Activated CD4-positive, CD25-positive, alpha-beta regulatory T cell (primary cell): ENCODE measurements around the gene ZNF473.
"Not testable (repeated sequence)": the region's sequence is repeated elsewhere in the genome, so short reads cannot be mapped to it uniquely, and the experiment has no call there.

Source experiments
- DNase-seq, 4 experiments: peaks; one replicate each; lab custom pipeline; 2025; lab: John Stamatoyannopoulos, UW

ZNF473 gene

DNA sequence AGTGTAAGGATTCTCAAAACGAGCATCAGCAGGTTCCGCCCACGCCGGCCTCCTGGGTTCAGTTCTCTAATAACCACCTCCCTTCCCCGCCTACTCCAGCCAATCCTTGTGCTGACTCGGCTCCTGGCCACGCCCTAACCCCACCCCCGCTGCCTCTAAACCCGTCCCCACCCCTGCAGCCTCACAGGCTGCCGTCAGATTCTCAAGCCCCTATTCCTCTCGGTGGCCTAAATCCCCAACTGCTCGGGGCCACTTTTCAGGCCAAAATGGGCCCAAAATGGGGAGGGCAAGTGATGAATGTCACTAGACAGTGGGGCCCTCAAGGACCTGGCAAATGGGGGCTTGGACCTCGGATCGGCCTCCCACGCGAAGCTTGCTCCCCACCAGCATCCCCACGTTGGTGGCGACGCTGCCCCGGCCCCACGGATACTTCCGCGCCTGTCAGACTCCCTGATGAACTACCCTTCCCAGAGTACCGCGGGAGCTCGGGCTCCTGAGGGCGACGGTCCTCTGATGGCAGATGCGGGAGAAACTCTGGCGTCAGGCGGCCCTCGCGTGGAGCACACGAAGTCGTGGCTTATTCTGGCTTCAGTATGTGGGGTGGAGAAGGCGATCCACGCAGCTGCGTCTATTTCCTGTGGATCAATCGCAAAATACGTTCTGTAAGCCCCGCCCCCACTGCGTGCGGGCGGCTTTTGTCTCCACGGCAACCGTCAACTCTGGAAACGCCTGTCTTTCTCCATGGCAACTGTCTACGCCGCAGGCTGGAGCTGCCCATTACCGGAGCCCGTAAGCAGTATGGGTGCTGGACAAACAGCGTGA, 24.8 kb downstream of the ZNF473 start:
- peak; percentile 29 to 69 (median 62) for DNase-seq

DNA sequence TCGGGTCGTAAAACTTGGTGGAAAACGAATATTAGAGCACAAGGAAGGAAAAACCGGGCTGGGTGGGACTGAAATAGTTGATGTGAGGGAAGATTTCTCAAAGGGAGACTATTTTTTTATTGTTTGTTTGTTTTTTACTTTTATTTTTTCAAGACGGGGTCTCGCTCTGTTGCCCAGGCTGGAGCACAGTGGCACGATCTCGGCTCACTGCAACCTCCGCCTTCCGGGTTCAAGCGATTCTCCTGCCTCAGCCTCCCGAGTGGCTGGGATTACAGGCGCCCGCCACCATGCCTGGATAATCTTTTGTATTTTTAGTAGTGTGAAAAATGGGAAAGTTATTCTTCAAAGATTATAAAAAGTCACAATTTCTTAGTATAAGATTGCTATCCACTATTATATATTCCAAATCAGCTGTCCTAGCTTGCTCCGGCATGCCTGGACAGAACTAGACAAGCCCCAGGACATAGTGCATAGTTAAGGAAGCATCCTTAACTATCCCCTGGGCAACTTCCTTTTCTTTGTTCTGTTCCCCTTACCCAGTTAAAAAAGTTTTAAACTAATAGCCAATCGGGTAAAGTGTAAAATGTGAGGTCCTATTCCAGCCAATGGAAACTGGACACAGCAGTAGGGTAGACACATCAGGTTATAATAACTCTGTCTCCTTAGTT, 25.6 kb downstream of the ZNF473 start:
- DNase-seq: not testable (repeated sequence)

DNA sequence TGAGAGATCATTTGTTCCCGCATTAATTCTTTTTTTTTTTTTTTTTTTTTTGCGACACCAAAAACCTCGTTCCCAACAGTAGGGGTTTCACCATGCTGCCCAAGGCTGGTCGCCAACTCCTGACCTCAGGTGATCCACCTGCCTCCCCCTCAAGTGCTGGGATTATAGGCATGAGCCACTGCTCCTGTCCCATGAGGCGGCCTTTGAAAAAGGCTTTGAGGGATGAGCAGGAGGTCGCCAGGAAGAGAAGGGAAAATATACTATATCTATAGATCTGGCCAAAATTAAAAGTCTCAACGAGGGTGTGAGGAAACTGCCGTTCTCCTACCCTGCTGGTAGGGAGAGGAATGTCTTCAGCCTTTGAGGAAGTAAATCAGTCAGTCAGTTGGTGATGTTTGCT, 26.2 kb downstream of the ZNF473 start:
- no peak for DNase-seq

DNA sequence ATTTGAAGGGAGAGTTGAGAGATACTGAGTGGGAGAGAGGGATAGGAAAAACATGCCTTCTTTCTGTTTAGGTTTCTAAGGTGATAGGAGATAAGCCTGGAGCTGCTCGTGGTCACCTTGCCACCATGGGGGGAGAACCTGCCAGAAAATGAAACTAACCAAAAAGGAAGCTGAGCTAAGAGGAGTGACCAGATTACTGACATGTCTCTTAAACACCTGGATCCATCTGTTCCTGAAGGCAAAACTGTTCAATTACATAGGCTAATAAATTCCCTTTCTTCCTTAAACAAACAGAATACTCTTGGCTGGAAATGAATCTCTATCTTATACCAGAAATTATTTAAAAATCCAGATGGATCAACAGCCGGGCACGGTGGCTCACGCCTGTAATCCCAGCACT, 27.3 kb downstream of the ZNF473 start:
- DNase-seq: no peak

DNA sequence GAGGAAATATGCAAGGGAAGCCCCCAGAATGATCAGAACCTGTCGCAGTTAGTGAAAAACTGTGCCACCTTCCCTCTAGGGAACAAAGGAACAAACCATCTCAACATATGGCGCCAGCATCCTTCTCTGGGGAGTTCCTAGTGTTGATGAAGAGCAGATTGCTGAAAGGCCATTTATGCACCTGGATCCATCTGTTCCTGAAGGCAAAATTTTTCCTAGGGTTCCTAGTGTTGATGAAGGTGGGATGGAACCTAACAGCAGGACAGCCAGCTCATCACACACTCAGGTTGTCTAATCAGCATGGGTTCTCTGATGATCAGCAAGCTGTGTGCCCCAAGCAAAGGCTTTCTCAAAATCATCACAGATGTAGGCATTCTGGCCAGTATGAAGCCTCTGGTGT, 32.6 kb downstream of the ZNF473 start:
- no peak for DNase-seq

DNA sequence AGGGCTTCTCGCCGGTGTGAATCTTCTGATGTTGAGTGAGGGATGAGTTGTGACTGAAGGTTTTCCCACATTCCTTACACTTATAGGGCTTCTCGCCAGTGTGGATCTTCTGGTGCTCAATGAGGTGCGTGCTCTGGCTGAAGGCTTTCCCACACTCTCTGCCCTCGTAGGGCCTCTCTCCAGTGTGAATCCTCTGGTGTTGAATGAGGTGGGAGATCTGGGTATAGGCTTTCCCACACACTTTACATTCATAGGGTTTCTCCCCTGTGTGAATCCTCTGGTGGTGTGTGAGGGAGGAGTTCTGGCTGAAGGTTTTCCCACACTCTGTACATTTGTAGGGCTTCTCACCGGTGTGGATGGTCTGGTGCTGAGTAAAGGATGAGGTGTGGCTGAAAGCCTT, 33.2 kb downstream of the ZNF473 start:
- no peak for DNase-seq

DNA sequence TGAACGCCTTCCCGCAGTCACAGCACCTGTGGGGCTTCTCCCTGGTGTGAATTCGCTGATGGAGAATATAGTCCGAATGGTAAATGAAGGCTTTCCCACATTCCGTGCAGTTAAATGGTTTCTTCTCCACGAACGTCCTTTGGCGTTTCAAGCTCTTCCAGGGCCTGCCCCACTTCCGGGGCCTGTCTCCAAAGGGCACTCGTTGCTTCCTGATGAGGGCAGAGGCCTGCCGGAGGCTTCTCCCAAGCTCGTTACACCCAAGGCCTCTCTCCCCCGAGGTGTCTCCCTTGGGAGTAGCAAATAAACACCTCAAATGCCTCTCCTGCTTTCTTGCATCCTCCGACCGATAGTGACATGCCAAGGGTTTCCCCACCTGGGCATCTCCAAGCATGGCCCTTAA, 34.3 kb downstream of the ZNF473 start:
- no peak for DNase-seq

DNA sequence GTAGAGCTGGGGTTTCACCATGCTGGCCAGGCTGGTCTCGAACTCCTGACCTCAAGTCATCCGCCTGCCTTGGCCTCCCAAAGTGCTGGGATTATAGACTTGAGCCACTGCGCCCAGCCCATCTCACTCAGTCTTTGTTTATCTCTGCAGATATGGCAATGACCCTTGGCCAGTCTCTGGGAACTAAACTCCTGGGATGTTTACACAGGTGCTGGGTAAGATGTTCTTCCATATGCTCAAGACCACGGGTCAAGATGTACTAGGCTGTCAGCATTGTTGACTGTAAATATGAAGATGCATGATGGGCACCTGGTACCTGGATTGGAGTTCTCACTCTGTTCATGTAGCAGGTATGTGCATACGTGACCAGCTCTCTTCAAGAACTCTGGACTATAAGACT, 35.8 kb downstream of the ZNF473 start:
- DNase-seq: no peak

DNA sequence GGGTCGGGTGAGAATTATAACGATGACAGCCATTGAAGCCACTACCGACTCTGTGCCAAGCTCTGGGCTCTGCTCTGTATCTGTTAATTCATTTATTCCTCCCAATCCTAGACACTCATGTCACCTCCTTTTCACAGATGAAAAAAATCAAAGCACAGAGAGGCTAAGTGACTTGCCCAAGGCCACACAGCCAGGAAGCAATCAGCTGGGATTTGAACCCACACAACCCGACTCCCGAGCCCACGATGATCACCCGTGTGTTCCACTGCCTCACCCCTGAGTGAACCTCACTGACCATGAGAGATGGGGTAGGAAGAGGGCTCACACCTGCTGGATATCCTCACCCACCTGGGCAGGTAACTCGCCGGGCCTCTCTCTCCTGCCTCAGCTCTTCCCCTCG, 40.1 kb downstream of the ZNF473 start:
- no peak for DNase-seq

DNA sequence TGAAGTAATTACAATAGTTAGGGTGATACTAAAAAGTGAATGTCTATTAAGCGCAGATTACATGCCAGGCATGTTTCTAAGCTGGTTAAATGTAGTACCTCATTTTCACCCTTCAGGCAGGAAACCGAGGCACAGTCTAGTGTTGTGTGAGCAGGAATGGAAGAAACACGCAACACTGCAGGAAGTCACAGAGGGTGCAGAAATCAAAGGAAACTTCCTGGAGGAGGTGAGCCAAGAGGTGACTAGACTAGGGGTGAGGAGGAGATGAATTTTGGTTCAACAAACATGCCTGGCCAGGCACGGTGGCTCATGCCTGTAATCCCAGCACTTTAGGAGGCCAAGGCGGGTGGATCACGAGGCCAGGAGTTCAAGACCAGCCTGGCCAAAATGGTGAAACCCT, 41.8 kb downstream of the ZNF473 start:
- no peak for DNase-seq

DNA sequence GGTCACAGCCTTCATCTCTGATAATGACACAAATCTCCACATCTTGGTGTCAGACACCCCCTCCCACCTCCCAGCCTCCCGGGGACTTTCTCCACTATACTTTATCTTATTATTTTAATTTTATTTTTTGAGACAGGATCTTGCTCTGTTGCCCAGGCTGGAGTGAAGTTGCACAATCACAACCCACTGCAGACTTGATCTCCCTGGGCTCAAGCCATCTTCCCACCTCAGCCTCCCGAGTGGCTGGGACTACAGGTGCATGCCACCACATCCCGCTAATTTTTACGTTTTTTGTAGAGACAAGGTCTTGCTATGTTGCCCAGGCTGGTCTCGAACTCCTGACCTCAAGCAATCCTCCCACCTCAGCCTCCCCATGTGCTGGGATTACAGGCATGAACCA, 42.6 kb downstream of the ZNF473 start:
- DNase-seq: not testable (repeated sequence)

DNA sequence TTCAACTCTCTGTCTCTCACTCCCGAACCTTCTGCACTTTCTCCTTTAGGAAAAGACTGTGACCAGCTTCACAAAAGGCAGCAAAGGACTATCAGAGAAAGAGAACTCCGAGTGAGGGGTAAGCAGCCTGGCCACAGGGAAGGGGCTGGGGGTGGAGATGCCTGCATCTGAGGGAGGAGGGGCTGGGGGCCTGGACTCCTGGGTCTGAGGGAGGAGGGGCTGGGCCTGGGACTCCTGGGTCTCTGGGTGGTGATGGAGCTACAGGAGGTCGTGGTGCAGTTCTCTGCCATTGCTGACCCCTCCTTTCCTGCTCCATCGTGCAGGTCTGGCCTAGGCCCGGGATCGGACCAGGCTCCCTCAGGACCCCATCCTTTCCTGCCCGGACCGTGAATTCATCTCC, 49.3 kb downstream of the ZNF473 start:
- DNase-seq: not testable (repeated sequence)

DNA sequence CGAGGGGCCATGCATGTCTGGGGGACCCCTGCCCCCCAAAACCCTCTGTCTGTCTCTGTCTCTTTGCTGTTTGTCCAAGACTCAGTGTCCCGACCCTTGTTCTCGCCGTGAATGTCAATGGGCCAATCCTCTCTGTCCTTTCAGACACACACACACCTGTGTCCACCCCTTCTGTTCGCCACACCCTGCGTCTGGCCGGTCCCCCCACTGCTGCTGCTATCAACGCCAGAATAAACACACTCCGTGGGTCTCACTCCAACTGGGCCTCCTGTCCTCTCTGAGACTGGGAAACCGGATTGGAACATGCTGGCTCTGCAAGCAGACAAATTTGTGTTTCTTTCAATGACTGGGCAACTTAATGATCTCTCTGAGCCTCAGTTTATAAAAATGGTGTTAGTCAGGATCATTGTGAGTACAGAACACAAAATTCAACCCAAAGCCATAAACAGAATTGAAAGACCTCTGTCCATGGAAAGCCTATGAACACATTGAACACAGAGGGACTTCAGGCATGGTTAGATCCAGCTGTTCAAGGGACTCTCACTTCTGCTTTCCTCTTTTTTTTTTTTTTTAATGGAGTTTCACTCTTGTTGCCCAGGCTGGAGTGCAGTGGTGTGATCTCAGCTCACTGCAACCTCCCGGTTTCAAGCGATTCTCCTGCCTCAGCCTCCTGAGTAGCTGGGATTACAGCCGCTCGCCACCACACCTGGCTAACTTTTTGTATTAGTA, 50.0 kb downstream of the ZNF473 start:
- DNase-seq: not testable (repeated sequence)

DNA sequence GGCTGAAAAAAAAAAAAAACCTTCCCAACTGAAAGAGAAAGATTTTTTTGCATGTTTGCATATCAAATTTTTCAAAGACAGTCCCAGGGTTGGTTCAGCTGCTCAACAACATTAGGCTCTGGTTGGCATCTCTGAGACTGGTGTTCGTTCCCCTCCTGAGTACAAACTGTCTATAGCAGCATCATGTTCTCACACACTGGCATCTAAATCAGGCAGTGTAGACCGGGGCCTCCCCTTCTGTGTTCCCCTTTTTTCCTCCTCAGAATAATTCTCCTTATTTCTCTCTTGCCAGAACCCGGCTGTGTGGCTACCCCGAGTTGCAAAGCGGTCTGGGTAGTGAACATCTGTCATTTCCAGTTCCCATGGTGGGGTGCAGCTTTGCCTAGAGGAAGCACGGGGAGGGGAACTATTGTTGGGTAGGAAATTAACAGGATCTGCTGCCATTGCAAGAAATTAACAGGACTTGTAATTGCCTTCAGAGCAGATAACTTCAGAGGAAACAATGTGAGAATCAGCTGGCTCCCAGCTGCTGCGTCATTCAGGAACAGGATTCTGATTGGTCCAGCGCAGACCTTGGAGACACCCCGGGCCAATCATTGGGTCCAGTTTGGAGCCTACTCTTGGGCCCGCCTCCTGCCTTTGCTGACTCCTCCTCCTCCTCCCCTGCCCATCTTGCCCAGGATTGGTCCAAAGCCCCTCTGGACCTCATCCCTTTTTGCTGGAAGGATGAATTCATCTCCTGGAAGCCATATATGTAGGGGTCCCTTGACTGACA, 51.0 kb downstream of the ZNF473 start:
- DNase-seq: not testable (repeated sequence)

DNA sequence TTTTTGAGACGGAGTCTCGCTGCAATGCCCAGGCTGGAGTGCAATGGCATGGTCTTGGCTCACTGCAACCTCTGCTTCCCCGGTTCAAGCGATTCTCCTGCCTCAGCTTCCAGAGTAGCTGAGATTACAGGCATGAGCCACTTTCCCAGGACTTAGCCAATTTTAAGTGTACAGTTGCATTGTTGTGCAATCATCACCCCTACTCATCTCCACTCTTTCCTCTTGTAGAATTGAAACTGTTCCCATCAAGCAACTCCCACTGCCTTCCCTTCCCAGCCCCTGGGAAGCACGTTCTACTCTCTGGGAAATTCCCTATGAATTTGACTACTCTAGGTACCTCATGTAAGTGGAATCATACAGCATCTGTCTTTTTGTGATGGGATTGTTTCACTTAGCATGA, 53.2 kb downstream of the ZNF473 start:
- not testable (repeated sequence) for DNase-seq

DNA sequence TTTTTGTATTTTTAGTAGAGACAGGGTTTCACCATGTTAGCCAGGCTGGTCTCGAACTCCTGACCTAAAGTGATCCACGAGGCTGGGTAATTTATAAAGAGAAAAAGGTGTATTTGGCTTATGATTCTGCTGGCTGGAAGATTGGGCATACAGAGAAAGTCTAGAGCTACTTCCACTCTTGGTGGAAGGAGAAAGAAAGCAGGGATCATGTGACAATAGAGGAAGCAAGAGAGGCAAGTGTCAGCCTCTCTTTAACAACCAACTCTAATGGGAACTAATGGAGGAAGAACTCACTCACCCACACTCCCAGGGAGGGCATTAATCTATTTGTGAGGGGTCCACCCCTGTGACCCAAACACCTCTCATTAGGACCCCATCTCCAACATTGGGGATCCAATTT, 58.6 kb downstream of the ZNF473 start:
- DNase-seq: not testable (repeated sequence)

DNA sequence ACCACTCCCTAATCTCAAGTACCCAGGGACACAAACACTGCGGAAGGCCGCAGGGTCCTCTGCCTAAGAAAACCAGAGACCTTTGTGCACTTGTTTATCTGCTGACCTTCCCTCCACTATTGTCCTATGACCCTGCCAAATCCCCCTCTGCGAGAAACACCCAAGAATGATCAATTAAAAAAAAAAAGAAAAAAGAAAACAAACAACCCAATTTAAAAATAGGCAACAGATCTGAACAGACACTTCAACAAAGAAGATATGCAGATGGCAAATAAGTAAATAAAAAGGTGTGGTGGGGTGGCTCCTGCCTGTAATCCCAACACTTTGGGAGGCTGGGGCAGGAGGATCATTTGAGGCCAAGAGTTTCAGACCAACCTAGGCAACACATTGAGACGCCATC, 61.3 kb downstream of the ZNF473 start:
- not testable (repeated sequence) for DNase-seq

DNA sequence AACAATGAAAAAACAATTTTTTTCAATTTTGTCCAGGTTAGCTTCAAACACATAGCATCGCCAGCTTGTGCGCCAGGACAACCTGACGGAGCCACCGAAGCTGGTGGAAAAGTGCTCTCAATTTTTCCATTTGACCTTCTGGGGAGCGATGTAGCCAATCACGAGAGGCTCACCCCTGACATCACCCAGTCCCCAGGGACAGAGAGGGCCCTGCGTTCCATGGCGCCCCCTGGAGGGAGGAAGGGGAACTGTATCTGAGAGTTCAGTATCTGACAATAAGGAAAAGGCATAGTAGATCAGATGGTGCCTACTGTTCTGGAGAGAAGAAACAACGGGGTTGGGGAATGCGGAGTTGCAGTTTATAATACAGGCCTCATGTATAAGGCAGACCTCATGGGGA, 64.9 kb downstream of the ZNF473 start:
- not testable (repeated sequence) for DNase-seq

DNA sequence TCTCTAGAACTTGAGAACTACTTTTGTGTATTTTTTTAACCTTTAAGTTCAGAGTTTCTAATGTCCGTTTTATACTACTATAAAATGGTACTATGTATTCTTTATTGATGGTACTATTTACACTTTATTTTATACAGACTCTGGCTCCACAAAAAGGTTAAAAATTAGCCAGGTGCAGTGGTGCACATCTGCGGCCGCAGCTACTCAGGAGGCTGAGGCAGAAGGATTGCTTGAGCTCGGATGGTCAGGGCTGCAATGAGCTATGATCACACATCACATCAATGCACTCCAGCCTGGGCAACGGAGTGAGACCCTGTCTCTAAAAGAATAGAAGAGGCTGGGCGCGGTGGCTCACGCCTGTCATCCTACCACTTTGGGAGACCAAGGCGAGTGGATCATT, 66.0 kb downstream of the ZNF473 start:
- not testable (repeated sequence) for DNase-seq

DNA sequence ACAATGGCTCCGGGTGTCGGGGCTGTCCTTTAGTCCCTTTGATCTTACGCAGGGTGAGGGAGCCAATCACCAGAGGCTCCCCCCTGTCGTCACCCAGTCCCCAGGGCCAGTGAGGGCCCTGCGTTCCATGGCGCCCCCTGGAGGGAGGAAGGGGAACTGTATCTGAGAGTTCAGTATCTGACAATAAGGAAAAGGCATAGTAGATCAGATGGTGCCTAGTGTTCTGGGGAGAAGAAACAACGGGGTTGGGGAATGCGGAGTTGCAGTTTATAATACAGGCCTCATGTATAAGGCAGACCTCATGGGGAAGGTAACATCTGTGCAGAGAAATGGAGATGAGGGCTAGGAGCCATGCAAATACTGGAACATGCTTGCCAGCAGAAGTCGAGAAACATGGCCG, 66.8 kb downstream of the ZNF473 start:
- not testable (repeated sequence) for DNase-seq

DNA sequence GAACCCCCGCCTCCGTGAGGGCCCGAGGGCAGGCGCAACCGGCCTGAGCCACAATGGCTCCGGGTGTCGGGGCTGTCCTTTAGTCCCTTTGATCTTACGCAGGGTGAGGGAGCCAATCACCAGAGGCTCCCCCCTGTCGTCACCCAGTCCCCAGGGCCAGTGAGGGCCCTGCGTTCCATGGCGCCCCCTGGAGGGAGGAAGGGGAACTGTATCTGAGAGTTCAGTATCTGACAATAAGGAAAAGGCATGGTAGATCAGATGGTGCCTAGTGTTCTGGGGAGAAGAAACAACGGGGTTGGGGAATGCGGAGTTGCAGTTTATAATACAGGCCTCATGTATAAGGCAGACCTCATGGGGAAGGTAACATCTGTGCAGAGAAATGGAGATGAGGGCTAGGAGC, 72.1 kb downstream of the ZNF473 start:
- DNase-seq: not testable (repeated sequence)

DNA sequence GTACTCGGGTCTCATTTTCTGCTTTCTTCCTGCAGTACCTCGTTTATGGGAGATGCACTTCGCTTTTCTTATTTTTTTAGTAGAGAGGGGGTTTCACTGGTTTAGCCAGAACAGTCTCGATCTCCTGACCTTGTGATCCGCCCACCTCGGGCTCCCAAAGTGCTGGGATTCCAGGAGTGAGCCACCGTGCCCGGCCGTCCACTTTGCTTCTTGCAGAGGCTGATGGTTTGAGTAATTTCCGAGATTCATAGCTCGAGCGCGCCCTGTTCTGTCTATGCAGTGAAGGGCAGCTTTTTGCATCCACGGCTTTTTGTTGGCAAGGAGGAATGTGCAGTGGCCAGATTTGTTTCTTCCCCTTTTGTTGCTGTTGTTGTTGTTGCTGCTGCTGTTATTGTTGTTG, 73.1 kb downstream of the ZNF473 start:
- not testable (repeated sequence) for DNase-seq
